ENCODE measurements around the gene CHP1. TPM values are rescaled to one million over a fixed set of nuclear protein-coding genes. Genes with fewer than 3 reads are reported as not detected.
A peak's percentile ranks its signal among the peaks of the same experiment; 100 is the strongest.
"Not testable (repeated sequence)": the region's sequence is repeated elsewhere in the genome, so short reads cannot be mapped to it uniquely, and the experiment has no call there.

CHP1 gene
- total RNA-seq, 2 experiments from 2014 or later, result 32.4 to 52.4 TPM

DNA sequence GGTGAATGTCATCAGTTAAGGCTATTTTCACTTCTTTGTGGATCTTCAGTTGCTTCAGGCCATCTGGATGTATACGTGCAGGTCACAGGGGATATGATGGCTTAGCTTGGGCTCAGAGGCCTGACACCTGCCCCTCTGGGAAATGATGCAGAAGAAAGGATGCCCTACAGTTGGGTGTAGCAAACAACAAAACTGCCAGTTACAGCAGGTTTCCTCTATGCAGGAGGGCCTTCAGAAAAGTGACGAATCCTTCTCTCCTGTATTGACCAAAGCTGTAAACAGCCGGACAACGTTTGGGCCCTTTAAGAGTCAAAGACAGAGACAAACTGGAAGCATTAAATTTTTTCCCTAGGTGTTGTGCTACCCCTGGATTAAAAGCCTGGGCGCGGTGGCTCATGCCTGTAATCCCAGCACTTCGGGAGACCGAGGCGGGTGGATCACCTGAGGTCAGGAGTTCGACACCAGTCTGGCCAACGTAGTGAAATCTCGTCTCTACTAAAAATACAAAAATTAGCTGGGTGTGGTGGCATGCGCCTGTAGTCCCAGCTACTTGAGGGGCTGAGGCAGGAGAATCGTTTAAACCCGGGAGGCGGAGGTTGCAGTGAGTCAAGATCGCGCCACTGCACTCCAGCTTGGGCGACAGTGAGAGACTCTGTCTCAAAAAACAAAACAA lies 52.0 kb downstream of the CHP1 start:
- peak overlapping the region; percentile 98 for H3K4me3 ChIP-seq (ENCODE audit: low read depth, low read length, poor library complexity, severe bottlenecking)
- CTCF ChIA-PET (ENCODE audit: unreplicated experiment); H3K9me2 ChIP-seq (ENCODE audit: insufficient read depth, low read length); H3K9me3 ChIP-seq (ENCODE audit: low read length): not testable (repeated sequence)
- intact Hi-C loops (cut with micrococcal nuclease; ENCODE audit: unreplicated experiment), result loop anchor here (1.0 to 5.0 kb wide), 2 partner anchors 49 to 51 kb away; partner anchors contain the start of genes CHP1, EXD1, NUSAP1 and OIP5
- H3K4me1 ChIP-seq (ENCODE audit: insufficient read depth, low read length, poor library complexity, severe bottlenecking), result peaks cover 32% of the 10 kb centered on the region
- peaks cover 42% of the 10 kb centered on the region for H3K79me2 ChIP-seq (ENCODE audit: insufficient read depth, low read depth, low read length)
- H3K4me2 ChIP-seq (ENCODE audit: low read length), result peak overlapping the region; percentile 65
- peak overlapping the region; percentile 66; the same call in 1 of the 2 replicates for H2AFZ ChIP-seq (ENCODE audit: low read length)
- peak; percentile 88 for DNase-seq (ENCODE audit: low spot score)
- peaks cover 53% of the 10 kb centered on the region for H3K36me3 ChIP-seq (ENCODE audit: insufficient read depth, low read length)
- POLR2A ChIA-PET, result interaction anchor here (0.5 to 1.4 kb wide), 6 partner anchors 33 to 472 kb away, joined by 3 to 5 read pairs (median 4); partner anchors contain the start of genes NUSAP1 and OIP5
- H3K27ac ChIP-seq (ENCODE audit: low read depth, low read length, poor library complexity, severe bottlenecking), result peak overlapping the region; percentile 93
- TSS peak; percentile 97 for BruUV-seq (replicated peaks)
- H4K20me1 ChIP-seq (ENCODE audit: insufficient read depth, low read length), result peaks cover 12% of the 10 kb centered on the region; the same call in 1 of the 2 replicates

DNA sequence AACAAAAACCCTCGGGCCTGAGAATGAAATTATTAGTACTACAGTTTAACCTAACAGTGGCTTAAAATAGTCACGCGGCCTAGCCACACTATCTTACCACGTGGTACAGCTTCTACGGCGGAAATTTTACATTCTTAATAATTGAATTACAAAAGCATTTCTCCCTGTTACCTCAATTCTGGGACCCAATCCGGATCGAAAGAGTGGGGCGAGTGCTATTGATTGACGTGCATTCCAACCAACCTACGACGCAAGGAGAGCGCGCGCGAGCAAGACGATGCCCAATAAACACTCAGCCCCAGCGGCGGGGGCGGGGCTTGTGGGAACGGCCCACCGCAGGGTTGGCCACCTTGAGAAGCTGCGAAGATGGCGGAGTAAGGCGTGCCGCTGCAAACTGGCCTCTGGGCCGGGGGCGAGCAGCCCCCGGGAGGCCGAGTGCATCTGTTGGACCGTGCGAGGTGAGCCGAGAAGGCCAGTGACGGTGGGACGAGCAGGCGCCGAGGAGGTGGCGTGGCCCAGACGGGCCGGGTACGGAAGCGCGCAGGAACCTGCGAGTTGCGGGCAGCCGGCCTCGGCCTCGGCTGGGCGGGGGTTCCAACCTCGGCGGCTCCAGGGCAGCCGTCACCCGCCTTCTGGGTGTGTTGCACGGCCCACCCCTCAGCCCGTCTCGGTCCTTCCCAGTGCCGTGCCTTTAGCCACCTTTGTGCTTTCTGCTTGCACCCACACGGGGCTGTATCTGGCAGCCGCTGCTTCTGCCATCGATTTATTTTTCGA lies 52.8 kb downstream of the CHP1 start:
- intact Hi-C loops (cut with micrococcal nuclease; ENCODE audit: unreplicated experiment), result loop anchor here (1.0 to 5.0 kb wide), 2 partner anchors 48 to 52 kb away; partner anchors contain the start of genes CHP1, EXD1, NUSAP1 and OIP5
- peak; percentile 100 for DNase-seq (ENCODE audit: low spot score)
- H3K4me1 ChIP-seq (ENCODE audit: insufficient read depth, low read length, poor library complexity, severe bottlenecking), result peaks cover 39% of the 10 kb centered on the region
- CTCF ChIA-PET (ENCODE audit: unreplicated experiment), result no interaction called here
- H3K9me3 ChIP-seq (ENCODE audit: low read length), result no peaks in the 10 kb centered on the region
- H3K79me2 ChIP-seq (ENCODE audit: insufficient read depth, low read depth, low read length), result peaks cover 50% of the 10 kb centered on the region
- H2AFZ ChIP-seq (ENCODE audit: low read length), result peak overlapping the region; percentile 66; the same call in 1 of the 2 replicates
- H3K4me3 ChIP-seq (ENCODE audit: low read depth, low read length, poor library complexity, severe bottlenecking), result peak overlapping the region; percentile 98
- TF ChIP-seq, protein P1, sequence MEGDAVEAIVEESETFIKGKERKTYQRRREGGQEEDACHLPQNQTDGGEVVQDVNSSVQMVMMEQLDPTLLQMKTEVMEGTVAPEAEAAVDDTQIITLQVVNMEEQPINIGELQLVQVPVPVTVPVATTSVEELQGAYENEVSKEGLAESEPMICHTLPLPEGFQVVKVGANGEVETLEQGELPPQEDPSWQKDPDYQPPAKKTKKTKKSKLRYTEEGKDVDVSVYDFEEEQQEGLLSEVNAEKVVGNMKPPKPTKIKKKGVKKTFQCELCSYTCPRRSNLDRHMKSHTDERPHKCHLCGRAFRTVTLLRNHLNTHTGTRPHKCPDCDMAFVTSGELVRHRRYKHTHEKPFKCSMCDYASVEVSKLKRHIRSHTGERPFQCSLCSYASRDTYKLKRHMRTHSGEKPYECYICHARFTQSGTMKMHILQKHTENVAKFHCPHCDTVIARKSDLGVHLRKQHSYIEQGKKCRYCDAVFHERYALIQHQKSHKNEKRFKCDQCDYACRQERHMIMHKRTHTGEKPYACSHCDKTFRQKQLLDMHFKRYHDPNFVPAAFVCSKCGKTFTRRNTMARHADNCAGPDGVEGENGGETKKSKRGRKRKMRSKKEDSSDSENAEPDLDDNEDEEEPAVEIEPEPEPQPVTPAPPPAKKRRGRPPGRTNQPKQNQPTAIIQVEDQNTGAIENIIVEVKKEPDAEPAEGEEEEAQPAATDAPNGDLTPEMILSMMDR (conservative IDR thresholded peaks at IDR 0.05; ENCODE audit: low read length), result no peak
- TF ChIP-seq EZH2phosphoT487 (IDR thresholded peaks at IDR 0.05; ENCODE audit: borderline replicate concordance, low read depth, low read length), result no peak
- POLR2A ChIA-PET, result interaction anchor here (0.5 to 1.4 kb wide), 6 partner anchors 34 to 633 kb away, joined by 3 to 5 read pairs (median 4); partner anchors contain the start of genes NUSAP1 and OIP5
- H3K4me2 ChIP-seq (ENCODE audit: low read length), result peak overlapping the region; percentile 92
- H3K27ac ChIP-seq (ENCODE audit: low read depth, low read length, poor library complexity, severe bottlenecking), result peak overlapping the region; percentile 93
- H3K36me3 ChIP-seq (ENCODE audit: insufficient read depth, low read length), result peaks cover 61% of the 10 kb centered on the region
- BruUV-seq (replicated peaks), result no TSS peak
- H4K20me1 ChIP-seq (ENCODE audit: insufficient read depth, low read length), result peaks cover 12% of the 10 kb centered on the region; the same call in 1 of the 2 replicates
- H3K9me2 ChIP-seq (ENCODE audit: insufficient read depth, low read length), result no peaks in the 10 kb centered on the region

DNA sequence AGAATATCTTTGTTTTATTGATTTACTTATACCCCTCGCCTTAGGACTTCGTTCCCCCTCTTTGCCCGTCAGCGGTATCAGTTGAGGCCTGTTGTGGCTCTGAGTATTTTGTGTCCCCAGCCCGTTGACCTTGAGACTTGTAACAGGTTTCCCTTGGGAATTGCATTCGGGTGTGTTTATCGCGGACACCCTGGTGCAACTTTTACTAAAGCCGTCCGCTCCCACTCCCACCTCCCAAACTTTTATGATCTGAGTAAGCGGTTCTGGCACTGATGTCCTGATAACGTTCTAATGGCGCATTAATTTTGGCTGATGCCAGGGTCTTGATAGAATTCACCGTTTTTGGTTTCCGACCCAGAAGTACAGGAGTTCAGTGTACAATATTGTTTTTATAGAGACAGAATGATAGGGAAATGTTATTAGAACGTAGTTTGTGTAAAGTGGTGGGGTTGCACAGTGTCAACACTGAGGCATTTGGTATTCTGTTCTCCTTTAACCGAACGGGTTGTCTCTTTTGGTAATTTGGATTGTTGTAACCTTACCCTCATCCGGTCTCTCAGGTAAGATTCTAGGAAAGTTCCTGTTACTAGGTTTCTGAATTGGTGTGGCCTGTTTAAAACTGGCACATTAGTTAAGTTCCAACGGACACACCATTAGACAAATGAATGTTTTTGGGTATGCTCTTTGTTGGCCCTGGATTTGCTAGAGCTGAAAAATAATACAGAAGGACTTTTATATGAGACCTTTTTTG lies 53.5 kb downstream of the CHP1 start:
- Histone ChIP-seq H4K20me1 (ENCODE audit: insufficient read depth, low read length) (peaks cover 12% of the 10 kb centered on the region; the same call in 1 of the 2 replicates), H3K9me2 (ENCODE audit: insufficient read depth, low read length) (no peaks in the 10 kb centered on the region), H3K79me2 (ENCODE audit: insufficient read depth, low read depth, low read length) (peaks cover 54% of the 10 kb centered on the region), H3K36me3 (ENCODE audit: insufficient read depth, low read length) (peaks cover 60% of the 10 kb centered on the region), H3K9me3 (ENCODE audit: low read length) (no peaks in the 10 kb centered on the region), H2AFZ (ENCODE audit: low read length) (peak overlapping the region; percentile 26; the same call in 1 of the 2 replicates), H3K4me3 (ENCODE audit: low read depth, low read length, poor library complexity, severe bottlenecking) (peak overlapping the region; percentile 98), H3K4me2 (ENCODE audit: low read length) (peak overlapping the region; percentile 92), H3K4me1 (ENCODE audit: insufficient read depth, low read length, poor library complexity, severe bottlenecking) (peaks cover 45% of the 10 kb centered on the region), H3K27ac (ENCODE audit: low read depth, low read length, poor library complexity, severe bottlenecking) (peak overlapping the region; percentile 93)
- TSS peak; percentile 57 for BruUV-seq (replicated peaks)
- intact Hi-C loops (cut with micrococcal nuclease; ENCODE audit: unreplicated experiment), result loop anchor here (5.0 kb wide), 1 partner anchor 52 kb away; the partner anchor contains the start of genes CHP1 and EXD1
- peak; percentile 54 for DNase-seq (ENCODE audit: low spot score)
- TF ChIP-seq, protein P1 (conservative IDR thresholded peaks at IDR 0.05; ENCODE audit: low read length), result no peak
- no peak for TF ChIP-seq EZH2phosphoT487 (IDR thresholded peaks at IDR 0.05; ENCODE audit: borderline replicate concordance, low read depth, low read length)
- POLR2A ChIA-PET, result interaction anchor here (0.6 to 1.4 kb wide), 3 partner anchors 46 to 634 kb away, joined by 3 to 4 read pairs (median 4); no protein-coding TSS in a partner anchor
- CTCF ChIA-PET (ENCODE audit: unreplicated experiment), result no interaction called here

Measured in OCI-LY7 (cell line).